Middle frontal gyrus (tissue), 1 donor: ENCODE data around the gene PIEZO2.
"Not testable (repeated sequence)": the region's sequence is repeated elsewhere in the genome, so short reads cannot be mapped to it uniquely, and the experiment has no call there.

Experiments
- DNase-seq: peaks from one replicate; pipeline ENCODE4 v3.0.0-alpha.2; 2015; ENCODE audit warnings: low spot score; ENCODE audit errors: extremely low spot score

Gene PIEZO2

DNA sequence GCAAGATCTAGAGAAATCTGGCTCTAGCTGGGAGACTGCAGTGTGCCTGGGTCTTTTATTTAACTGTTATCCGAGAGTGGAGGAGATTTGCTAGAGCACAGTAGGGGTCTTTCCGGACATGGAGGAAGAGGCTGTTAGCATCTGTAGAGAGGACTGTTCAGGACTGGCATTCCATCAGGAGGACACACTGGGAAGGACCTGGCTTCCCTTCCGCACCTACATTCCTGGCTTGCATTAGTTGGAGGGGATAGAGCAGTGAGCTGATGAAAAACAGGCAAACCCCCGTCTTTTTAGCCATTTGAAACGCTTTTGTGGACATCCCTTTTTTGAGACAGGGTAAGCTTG, 874 bp upstream of the PIEZO2 start:
- no peak for DNase-seq

DNA sequence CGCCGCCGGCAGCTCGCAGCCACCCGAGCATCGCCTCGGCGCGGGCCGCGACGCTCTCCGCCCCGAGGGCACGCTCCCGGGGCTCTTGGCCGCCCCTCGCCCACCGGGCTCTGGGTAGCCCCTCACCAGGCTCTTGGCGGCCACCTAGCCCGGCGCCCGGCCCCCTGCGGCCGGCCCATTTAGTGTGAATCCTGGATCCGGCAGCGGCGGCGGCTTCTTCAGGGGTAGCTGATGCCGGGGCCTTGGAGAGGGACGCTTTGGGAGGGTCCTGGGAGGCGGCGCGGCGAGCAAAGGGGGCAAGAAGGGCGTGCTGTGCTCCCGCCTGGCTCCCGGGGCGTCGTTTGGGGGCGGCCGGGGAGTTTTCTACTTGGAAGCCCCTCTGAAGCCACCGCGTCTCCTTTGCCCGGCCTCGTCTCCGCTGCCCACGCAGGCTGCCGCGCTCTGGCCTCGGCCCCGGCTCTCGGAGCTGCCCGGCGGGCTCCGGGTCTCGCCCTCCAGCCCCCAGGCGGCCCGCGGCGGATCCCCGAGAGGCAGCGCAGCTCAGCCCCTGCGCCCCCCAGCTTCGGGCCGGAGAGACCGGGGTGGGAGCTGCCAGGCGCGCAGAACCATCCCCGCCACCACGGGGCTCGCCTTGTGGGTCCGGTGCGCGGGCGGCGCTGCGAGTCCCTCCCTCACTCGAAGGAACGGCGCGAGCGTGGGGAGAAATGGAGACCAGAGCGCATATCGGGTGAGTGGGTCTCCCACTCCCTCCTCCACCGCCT, 509 bp downstream of the PIEZO2 start:
- no peak for DNase-seq

DNA sequence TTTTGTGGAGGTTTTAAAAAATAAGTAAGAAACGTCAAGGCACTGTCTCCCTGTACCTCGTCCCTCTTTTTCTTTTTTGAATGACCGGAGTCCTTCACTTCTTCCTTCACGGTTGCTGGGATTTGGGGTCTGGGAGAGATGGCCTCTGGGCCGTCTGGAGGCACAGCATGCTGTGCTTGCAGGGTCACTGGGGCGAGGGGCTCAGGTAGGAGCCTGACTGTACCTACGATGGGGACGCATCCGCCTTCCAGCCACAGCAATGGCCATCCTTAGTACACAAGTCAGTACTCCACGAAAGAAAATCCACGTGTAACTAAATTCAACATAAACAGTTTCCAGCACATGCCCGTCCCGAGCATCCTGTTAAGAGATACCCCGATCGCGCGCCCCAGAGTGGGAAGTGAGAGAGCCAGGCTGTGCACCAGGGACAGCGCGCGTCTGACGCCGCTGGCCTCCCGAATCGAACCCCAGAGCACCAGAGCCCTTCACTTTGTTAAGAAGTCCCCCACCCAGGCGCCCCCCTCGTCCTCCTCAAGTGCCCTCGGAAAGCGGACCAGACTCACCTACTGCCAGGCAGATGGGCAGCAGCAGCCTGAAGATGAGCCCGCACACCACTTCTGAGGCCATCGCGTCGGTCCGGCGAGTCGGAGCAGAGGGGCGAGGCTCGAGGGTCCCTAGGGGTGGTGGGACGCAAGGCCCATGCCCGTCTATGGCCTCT, 1.2 kb downstream of the PIEZO2 start:
- DNase-seq: no peak

DNA sequence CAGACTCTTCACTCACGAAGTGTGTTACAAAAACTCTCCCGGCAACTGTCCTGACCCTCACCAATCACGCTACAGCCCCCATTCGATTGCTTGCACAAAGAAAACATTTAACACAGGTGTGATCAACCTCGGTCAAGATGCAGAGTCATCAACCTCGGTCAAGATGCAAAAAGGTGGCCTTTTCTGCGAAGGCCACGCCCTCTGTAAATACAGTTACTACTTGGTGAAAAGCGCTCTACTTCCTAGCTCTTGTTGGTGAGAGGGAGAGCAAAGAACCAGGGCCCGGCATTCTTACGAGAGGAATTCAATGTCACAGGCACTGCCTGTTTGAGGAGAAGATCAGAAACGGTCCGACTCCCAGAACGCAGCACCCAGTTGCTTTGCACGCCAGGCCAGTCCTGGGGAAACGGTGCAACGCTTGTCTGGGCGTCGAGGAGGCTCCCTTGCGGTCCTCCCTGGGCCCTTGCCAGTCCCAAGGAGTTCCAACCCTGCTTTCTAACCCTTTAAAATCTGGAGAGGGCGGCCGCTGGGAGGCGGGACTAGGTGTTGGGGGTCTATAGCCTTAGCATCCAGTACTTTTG, 1.9 kb downstream of the PIEZO2 start:
- no peak for DNase-seq

DNA sequence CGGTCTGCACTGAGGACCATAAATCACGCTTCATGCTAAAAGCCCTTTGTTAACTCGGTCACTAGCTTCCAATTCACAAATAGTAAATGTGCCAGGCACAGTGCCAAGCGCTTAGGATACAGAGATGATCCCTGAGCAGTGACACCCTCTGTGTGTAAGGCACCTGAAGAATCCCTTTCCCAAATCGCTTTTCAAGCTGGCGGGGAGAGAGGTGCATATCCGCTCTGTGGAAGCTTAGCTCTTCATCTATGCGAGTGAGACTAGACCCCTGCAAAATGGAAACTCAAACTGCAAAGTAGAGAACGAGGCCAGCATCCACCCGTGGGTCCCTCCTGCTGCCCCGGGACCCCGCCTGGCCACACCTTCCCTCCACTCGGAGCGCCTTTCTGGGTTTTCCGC, 2.4 kb downstream of the PIEZO2 start:
- DNase-seq: no peak

DNA sequence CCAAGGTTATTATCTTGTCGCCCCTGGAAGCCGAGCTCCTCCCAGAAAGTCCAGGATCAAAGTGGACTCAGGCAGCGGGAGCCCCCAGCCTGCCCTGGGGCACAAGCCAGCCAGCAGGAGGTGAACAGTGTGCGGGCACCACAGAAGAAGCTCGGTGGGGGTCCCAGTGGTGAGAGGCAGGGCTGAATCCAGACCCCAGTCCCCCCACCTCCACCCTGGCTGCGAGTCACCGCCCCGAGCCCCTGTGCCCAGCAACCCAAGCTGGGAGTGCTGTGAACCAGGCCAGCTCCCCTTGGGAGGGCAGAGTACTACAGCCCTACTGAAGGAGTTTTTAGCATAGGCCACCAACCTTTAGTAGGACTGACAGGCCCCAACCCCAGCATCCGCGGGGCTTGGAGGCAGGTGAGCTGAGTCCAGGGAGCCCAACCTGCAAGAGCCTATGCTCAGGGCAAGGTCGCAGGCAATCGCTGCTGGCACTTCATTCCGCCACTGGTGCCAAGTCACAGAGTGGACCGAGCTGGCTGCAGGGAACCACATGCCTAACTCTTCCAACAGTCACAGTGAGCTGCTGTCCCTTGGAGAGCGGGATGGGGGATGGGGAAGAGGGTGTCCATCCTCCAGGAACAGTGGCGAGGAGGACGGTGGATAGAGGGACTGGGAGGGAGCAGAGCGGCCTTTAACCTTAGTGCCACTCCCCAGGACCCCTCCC, 3.0 kb downstream of the PIEZO2 start:
- no peak for DNase-seq

DNA sequence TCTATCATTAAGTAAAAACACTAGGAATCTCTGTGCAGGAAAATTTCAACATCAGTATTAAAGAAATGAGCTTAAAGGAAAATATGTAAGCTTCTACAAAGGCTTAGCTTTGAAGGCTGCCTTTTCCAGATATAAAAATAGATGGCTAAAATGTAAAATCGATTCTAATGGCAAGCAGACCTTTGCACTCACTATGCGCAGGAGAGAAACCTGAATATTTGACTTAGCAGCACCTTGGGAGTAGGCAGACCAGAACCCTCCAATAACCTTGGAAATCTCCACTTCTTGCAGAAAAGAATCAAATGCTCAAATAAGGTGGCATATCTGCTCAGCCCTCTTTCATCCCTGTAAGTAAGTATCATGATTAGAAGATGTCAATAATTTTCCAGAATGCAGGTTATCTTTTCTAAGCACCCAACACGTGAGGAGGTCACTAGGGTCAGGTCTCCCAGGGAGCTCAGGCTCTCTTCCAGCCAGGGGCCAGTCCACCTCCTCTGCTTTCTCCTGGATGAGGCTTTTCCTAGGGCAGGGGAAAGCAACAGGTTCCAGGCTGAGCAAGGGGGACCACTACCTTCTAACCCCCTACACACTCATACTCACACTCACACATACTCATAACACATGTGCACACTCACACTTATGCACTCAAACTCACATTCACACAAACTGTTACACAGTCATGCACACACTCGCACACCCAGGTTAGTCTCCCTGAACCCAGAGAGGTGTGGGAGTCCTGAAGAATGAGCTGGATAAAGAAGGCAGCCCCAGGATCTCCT, 3.8 kb downstream of the PIEZO2 start:
- no peak for DNase-seq

DNA sequence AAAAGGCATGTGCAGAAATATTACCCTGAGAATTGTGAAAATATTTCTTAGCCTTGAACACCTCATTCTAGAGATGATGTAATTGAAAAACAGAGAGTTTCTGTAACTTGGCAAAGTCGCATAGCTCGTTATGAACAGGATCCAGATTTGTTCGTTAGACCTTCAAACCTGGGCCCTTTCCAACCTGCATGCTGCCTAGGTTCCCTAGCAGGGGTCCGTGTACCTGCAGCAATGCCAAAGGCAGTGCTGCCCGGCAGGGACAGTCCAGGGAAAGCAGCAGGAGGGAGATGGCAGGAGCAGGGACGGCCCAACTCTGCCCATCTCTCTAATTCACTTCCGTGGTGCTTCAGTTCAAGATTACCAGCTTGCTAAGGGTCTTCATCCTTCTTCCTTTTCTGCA, 12.0 kb downstream of the PIEZO2 start:
- no peak for DNase-seq

DNA sequence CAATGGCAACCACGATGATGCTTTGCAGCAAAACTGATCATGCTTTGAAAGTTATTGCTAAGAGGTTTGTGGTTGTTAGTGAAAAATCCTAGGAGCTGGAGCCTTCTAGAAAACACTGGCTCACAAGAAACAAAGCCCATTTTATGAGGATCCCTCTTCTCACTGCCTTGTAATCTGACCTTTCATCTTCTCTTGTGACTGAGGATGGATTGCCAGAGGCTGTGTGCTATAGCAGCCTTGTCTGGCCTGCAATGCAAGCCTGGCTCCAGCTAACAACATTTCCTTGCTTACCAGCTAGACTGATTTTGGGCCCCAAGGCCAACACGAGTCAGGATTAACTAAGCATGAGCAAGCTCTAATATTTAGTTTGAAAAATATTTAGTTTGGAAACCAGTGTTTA, 13.1 kb downstream of the PIEZO2 start:
- DNase-seq: no peak

DNA sequence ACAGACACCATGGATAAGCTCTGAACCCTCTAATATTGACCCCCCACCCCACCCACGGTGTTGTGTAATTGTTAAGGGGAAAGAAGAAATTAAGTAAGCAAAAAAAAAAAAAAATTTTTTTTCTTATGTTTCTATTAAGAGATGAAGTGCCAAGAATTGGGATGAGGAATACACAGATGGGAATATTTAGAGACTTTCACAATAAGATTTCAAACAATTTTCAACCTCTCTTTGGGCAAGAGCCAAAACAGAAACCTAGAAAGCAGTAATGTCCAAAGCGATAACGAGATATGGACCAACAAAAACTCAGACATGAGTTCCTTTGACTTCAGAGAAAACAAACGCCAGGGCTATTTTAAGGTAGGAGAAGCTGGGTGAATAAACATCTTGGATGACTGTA, 14.4 kb downstream of the PIEZO2 start:
- no peak for DNase-seq

DNA sequence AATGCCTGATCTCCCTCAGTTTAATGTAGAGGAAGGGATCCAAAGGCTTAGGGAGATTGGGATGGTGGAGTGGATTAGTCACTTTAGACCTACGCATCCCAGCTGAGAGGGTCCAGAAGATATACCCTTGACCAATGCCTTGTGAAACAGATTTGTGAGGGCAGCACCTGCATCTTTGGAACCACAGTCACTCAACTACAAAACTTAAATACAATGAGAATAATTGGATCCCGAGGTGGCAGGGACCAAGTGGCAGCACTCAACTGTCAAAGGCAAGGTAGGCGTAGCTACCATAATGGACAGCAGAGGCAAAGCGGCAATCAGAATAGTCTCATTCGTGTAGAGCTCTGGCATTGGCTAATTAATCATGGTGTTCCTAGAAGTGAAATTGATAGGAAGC, 20.3 kb downstream of the PIEZO2 start:
- DNase-seq: not testable (repeated sequence)

DNA sequence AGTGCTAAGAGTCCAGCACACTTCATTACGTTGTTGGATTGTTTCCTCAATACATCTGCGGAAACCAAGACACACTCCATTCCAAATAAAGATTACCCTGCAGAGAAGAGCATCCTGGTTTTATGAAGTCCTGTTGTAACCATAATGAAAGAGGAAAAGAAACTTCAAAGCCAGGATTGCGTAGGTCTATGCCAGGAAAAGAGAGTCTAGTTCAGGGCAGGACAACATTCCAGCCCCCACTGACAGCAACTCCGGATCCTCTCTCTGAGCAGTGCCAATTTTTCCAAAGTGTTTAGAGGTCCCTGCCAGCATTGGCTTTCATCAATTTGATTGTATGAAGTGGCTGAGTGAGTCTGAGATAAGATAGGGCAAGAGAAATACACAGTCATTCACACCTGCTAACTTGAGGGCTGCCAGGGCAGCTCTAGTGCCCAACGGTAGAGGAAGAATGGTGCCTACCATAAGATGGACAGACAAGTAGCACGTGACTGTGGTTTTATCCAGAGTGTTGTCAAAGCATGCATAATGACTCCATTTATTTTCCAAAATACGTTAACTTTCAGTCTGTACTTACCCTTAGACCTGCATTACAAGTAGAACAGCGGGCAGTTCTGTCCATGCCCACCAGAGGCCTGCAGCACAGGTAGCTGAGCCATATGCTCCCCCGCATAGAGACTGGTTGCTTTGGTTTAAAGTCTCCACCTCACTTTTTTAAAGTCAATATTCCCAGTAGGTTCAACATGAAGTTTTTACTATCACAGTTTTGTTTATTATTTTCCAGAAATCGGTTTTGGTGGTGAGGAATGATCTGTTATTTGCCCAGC, 23.7 kb downstream of the PIEZO2 start:
- no peak for DNase-seq

DNA sequence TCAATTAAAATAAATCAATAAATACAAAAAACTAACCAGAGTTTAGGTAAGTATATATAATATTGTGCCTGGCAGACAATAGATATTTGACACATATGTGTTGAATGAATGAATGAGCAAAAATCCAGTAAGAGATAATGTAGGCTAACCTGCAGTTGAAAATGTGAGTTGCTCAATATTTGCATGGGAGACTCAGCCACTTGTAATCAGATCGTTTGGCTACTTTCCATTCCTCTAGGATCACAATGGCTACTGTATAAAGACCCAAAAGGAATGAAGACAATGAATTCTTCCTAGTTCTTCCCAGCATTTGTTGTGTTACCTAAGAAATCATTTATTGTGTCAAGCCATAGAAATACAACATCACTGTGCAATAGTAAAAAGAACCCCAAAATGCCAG, 25.3 kb downstream of the PIEZO2 start:
- no peak for DNase-seq

DNA sequence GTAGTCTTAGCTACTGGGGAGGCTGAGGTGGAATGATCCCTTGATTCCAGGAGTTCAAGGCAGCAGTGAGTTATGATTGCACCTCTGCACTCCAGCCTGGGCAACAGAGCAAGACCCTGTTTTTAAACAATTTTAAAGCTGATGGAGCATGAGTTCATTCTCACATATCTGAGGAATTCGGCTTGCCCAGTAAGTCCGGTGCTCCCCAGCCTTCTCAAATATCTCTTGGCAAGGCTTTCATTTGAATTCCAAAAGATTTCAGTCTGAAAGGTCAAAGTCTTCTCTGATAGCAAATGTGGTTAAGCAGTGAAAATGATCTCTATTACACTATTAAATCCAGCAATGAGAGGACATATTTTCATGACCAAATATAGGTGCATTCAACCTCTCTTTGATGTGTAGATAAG, 27.9 kb downstream of the PIEZO2 start:
- no peak for DNase-seq

DNA sequence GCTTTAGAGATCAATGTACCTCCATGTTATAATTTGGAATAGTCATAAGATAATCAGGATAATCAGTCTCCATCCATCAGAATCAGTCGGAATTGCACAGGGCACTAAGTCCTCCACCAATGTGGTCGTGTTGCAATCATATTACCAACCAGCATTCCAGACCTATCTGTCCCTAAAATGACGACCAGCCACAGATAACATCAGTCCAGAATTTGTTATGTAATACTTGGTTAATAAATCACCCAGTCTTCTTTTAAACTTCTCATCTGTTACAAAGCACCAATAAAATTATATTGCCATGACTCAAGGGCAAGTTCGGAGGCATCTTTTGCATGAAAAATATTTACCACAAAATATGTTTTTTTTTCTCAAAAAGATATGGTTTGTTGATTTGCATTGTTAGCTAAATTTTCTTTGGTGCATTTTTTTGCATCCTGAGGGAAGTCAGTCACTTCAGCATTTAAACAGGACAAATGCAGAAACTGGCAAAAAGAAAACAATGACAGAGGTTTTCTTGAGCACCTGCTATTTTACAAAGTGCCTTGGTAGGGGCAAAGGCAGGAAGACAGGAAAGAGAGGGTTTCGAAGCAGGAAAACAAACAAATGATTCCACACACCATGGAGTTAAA, 29.3 kb downstream of the PIEZO2 start:
- DNase-seq: no peak

DNA sequence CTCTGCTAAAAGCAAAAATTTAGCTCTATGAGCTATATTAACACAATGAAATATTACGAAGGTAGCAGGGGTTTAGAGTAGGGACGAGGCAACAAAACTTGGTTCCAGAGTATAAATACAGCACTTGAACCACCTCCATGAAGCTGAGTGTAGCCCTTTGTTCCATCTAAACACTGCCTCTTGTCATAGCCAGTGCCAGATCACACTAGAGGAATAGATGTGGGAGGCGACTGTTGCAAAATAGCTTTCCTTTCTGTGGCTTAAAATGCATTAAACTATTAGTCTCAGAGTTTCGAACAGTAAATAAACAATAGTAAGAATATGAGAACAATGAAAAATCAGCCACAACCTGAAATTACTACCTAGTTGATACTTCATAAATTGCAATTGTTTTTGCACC, 29.8 kb downstream of the PIEZO2 start:
- DNase-seq: peak; percentile 18

DNA sequence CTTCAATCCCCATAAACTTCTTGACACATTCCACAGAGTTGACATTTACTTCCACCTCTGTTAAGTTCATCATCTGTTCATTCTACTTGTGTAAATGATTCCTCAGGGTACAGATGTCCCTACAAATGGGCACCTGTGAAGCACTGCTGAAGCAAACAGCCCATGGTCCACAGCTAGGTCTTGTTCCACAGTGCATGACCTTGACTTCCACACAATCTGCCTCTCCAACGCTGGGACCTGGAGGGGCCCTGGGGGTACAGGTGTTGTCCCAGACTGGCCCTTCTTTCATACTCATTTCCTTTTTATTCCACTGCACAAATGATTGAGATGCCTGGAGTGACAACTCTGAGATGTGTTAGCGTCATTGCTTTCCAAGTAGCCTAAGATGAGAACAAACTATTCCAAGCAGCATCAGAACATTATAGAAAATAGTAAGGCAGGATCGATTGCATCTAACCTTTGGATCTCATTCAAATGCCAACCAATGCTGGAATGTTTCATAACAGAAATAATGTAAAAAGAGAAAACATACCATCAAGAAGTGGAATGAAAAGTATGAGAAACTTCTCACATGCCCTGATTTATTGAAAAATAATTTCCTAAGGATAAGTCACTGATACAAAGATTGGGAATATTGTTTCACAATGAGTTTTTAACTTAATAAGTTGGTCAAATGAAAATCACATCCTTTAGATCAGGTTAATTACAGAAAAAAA, 31.2 kb downstream of the PIEZO2 start:
- no peak for DNase-seq

DNA sequence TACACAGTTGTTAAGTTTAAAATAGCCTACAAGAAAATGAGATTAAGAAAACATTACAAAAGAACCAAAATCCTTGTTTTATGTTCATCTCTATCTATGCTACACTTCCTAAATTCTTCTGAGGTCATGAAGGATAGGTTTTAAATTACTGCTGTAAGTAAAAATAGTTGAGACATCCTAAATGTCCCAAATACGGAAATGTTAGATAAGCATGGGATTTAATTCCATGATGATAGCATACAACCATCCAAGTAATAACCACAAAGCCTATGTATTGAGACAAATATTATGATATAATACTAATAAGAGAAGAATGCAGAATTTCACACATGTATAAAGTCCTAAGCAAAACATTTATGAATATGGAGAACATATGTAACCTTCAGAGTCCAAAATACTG, 34.1 kb downstream of the PIEZO2 start:
- DNase-seq: no peak

DNA sequence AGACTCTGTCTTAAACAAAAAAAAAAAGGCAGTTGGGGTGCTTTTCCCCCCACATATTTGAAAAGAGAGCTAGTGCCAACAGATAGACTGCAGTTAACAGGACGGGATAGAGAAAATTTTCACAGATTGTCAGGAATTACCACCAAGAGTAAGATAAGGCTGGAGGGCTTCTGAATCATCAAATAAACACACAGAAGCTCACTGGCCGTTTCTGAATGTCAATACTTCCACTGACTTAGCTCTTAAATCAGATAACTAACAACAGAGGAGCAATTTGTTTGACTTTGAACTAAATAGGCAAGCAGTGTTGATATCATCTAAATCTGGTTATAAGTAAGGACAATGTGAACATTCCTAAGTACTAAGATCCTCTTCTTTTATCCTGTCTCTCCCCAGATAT, 34.7 kb downstream of the PIEZO2 start:
- no peak for DNase-seq
